Cardiac septum (tissue), 1 donor: Measurements from ENCODE around the gene PLA2G6. TPM values are rescaled to one million over a fixed set of nuclear protein-coding genes. Genes with fewer than 3 reads are reported as not detected.

ENCODE experiments used
- DNase-seq: peaks from one replicate; pipeline ENCODE4 v3.0.0-alpha.2; 2020; ENCODE audit warnings: low spot score
- intact Hi-C: fragments of 100-400 bp; cut with DNase I; formaldehyde crosslinking; loops from one replicate; pipeline ENCODE4 v1.14.0; 2022
- total RNA-seq: library from RNA; stranded (reverse); fragmentation: NEBNext Ultra II Directional; extraction: Animal tissue kit (Norgen Biotek cat#: 25700); gene quantifications from one replicate; pipeline ENCODE4 v1.2.1, GENCODE V29; 2021
- donor health status: DM: no; HTN: no; CAD: no.

Gene PLA2G6
- total RNA-seq, 1 donor from 2014 or later, result 12.5 TPM

DNA sequence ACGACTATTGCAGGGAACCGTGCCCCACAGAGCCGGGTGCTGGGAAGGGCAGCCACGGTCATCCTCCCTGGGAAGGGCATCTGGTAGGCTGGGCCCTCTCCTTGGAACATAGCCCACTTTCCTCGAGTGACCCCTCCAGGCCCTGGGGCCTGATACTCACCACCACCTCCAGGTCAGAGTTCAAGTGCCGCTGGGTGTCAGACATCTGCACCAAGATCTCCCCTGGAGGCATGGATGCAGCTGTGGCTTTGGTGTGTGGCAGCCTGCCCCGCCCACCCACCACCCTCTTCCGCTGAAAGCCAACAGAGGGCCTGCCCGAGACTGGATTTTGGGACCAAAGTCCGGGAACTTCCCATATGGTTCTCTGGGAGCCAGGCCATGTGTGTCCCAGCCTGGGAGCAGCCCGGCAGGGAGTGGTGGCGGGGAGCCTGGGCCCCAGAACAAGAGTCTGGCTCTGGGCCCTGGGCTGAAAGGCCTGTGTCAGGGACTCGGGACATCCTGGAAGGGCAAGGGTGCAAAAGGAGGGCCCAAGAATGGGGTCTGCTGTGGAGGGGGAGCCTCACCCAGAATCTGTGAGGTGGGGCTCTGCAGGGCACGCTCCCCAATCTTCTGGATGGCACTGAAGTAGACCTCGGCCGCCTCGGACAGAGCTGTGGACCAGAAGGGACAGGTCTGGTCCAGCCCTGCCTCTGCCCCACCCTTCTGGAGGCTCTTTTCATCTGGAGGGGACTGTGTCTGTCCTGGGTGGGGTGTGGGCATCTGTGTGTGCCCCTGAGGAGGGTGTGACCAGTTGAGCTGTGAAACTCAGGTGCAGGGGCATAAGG, 73.7 kb downstream of the PLA2G6 start:
- intact Hi-C loops, result no loop called here
- DNase-seq, result no peak

DNA sequence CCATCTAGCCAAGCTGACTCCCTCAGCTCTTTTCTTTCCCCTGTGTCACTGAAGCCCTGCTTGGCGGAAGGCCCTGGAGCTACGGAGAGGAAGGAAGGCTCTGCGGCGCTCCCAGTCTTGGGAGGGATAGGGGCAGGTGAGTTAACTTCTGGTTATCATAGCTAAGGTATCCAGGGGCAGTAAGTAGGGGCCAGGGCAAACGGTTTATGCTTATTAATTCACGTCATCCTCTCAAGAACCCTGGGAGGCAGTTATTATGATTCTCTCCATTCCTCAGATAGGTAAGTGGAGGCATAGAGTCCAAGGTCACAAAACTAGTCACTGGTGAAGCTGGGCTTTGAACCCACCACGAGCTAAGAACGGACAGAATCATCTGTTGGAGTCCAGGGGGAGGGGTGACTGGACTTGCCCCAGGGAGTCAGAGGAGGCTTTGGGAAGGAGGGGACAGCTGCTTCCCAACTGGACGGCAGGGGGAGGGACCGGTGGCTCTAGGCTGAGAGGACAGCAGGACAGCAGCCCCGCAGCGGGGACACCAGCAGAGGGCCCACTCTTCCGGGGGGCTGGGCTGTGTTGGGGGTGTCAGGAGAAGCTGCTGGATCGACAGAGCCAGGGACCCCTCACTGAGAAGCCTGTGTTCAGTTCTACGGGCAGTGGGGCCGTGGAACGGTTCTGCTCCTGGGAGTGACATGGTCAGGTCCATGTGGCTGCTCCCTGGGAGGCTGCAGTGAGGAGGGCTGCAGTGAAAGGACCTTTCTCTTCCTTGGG, 74.6 kb downstream of the PLA2G6 start:
- intact Hi-C loops, result no loop called here
- no peak for DNase-seq

GRCh38 chr22:38104084-38104483, 77.5 kb downstream of the PLA2G6 start:
- DNase-seq, result no peak
- intact Hi-C loops, result loop anchor here (2.0 kb wide), 1 partner anchor 51 kb away; no protein-coding TSS in a partner anchor

- intact Hi-C loops, result loop anchor here (2.0 kb wide), 1 partner anchor 51 kb away; no protein-coding TSS in a partner anchor
- DNase-seq, result no peak
Measured at GRCh38 chr22:38103641-38104040, 78.0 kb downstream of the PLA2G6 start.

DNA sequence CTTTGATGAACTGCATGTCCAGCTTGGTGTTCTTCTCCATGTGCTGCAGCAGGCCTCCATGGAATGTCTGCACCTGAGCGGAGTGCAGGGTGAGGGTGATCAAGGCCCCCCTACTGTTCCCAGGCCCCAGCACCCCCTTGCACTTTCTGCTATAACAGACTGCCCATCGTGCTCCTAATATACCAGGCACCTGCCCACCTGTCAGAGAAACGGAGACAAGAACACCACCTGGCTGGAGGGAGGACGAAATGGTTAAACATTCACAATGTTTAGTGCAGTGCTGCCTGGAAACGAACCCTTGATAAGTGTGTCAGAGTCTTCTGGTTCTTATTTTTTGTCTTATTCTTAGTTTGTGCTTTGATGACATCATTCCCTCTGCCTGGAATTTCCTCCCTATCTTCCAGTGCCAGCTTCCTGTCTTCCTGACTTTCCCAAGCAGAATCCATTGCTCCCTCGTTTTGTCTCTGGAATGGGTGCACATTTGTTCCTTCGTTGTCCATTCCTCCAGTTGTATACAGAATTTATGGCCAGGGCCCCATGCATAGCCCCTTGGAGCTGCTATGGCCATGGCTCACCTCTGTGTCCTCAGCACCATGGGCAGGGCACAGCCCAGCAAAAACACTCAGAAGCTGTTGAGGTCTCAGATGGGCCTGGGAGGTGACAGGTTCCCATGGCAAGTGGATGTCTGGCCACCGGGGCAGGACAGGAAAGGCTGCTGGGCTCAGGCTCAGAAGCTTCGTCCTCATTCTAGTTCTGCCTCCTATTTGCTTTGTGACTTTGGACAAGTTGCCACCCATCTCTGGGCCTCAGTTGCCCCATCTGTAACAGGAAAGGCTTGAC, 83.0 kb downstream of the PLA2G6 start:
- intact Hi-C loops, result no loop called here
- DNase-seq, result no peak

DNA sequence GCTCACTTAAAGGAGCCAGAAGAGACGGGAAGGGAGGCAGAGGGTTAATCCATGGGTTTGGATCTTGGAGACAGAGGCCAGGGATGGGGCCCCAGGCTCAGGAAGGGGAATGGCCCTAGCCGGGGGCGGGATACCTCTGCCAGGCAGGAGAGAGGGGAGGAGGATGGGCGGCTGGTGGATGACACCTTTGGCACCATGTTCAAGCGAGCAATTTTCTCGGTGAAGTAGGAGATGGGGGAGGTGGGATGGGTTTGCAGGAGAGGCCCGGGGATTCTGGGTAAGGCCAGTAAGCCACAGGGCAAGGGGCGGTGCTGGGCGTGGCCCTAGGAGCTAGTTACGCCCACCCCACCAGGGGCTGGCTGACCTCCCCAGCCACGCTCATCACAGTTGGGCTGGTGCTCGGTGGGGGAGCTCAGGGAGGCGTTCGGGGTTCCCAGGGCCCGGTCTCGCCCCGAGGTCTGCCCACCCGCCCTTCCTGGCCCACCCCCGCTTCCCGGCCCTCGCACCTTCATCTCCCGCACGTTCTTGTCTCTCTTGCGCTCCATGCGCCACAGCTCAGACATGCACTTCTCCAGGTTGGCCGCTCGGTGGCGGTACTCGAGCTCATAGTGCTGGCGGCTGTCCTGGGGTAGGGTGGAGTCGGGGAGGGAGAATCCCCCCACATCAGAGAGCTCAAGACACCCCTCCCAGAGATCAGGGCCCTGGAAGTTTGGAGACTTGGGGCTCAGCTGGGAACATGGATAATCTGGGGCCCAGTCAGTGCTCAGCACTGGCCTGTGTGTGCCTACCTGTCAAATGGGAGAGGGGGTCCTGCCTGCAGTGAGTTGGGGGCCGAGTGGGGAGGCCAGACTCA, 83.8 kb downstream of the PLA2G6 start:
- no peak for DNase-seq
- intact Hi-C loops, result no loop called here

GRCh38 chr22:38097058-38097457, 84.6 kb downstream of the PLA2G6 start:
- intact Hi-C loops, result no loop called here
- no peak for DNase-seq

DNA sequence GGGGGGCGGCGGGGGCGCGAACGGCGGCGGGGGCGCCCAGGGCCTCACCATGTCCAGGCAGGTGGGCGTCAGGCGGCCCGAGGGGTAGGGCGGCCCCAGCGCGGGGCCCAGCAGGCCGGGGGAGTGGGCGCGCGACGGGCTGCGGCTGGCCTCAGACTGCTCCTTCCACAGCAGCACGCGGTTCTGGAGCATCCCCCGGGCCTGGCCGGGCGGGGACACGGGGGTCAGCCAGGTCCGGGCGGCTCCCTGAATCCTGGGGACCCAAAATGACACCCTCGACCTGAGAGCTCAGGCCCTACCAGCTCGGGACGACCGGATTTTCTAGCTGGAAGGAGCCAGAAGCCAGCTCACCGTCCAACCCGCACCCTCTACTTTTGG, 92.2 kb downstream of the PLA2G6 start:
- DNase-seq, result no peak
- intact Hi-C loops, result no loop called here

DNA sequence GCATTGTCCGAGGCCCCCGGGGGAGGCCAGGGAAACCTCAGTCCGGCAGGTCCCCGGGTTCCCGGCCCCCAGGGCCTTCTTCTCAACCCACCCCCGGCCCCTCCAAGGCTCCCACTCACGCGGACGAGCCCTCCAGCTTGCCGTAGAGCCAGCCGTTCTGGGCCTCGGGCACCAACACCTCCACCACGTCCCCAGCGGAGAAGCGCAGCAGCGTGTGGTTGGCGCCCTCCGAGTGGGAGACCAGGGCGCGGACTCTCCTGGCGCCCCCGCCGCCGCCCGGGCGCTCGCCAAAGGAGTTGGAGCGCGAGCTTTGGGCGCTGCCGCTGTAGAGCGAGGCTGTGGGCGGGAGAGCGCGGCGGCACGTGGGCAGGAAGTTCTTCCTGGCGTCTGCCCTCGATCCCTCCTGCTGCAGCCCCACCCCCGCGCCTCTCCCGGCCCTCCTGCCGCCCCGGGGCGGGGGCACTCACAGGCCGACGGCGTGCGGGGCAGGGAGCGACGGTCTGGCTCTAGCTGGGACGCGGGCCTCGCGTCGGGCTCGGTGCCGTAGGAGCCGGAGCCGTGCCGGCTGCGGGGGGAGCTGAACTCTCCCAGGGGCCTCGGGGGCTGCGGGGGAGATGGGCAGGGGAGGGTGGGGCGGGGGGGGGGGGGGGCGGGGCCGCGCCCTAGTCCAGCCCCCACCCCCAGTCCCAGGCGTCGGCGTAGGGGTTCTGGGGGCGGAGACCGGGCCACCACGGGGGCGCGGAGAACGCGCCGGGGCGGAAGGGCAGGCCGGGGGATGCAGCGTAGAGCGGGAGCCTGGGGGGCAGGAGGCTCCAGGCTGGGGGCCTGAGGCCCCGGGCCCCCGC, 92.8 kb downstream of the PLA2G6 start:
- intact Hi-C loops, result no loop called here
- DNase-seq, result no peak

GRCh38 chr22:38087855-38088254, 93.8 kb downstream of the PLA2G6 start:
- DNase-seq, result no peak
- intact Hi-C loops, result no loop called here

GRCh38 chr22:38086942-38087341, 94.7 kb downstream of the PLA2G6 start:
- no peak for DNase-seq

GRCh38 chr22:38086001-38086845, 95.4 kb downstream of the PLA2G6 start:
- intact Hi-C loops, result no loop called here
- DNase-seq, result no peak

More at GRCh38 chr22:38086942-38087341, 94.7 kb downstream of the PLA2G6 start:
- intact Hi-C loops, result no loop called here

GRCh38 chr22:38085501-38085900, 96.1 kb downstream of the PLA2G6 start:
- no peak for DNase-seq
- intact Hi-C loops, result no loop called here

GRCh38 chr22:38085056-38085455, 96.6 kb downstream of the PLA2G6 start:
- intact Hi-C loops, result no loop called here

DNA sequence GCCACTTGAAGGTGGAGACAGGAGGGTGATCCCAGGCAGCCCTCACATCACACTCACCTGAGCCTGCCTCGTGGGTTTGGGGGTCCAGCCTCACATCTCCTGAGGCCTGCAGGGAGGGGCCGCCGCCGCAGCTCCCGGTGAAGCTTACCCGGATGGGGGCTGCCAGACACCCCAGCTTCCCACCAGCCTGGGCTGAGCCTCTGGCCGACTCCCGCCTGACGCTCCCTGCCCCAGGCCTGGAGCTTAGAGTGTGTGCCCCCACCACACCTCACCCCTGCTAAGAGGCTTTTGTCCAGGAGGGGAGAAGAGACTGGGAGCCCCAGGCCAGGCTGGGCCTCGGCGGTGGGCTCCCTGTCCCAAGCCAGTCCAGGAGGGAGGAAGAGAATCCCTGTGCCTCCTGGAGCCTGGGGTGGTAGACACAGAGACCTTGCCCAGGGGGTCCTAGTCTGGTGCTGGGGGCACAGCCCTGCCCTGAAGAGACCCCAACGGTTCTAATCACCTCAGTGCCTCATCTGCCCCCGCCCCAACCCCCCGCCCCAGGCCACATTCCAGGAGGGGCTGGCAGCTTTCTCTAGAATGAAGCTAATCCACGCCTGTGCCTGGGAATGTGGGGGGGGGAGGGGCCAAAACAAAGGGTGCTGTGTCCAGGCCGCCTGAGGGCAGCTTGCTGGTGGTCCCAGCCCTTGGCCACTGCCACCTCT, 97.5 kb downstream of the PLA2G6 start, which contains the start of gene SLC16A8:
Gene SLC16A8 (minus strand): TSS at position 254 of the 701 bp plus-strand sequence. CDS start 1,311 bp downstream, outside the sequence.
- DNase-seq, result no peak
- intact Hi-C loops, result no loop called here

More at GRCh38 chr22:38085056-38085455, 96.6 kb downstream of the PLA2G6 start:
- DNase-seq, result no peak

GRCh38 chr22:38082986-38083710, 98.5 kb downstream of the PLA2G6 start:
- DNase-seq, result no peak
- intact Hi-C loops, result no loop called here
